WI38 (cell line): ENCODE results near the gene DNM1L.
A peak's percentile ranks its signal among the peaks of the same experiment; 100 is the strongest.

Source experiments
- H3K4me3 ChIP-seq: 2 replicates; pipeline ENCODE4 v1.5.1; 2011; ENCODE audit warnings: low read depth, mild to moderate bottlenecking, control low read depth, low read length
- TF ChIP-seq, protein P1 (sequence below): IDR thresholded peaks from 2 replicates; pipeline ENCODE4 v1.5.1; 2012; ENCODE audit warnings: low read depth, mild to moderate bottlenecking, control low read depth, low read length

Gene DNM1L

GRCh38 chr12:32680787-32681186 is 1.7 kb downstream of the DNM1L start:
- TF ChIP-seq, protein P1, sequence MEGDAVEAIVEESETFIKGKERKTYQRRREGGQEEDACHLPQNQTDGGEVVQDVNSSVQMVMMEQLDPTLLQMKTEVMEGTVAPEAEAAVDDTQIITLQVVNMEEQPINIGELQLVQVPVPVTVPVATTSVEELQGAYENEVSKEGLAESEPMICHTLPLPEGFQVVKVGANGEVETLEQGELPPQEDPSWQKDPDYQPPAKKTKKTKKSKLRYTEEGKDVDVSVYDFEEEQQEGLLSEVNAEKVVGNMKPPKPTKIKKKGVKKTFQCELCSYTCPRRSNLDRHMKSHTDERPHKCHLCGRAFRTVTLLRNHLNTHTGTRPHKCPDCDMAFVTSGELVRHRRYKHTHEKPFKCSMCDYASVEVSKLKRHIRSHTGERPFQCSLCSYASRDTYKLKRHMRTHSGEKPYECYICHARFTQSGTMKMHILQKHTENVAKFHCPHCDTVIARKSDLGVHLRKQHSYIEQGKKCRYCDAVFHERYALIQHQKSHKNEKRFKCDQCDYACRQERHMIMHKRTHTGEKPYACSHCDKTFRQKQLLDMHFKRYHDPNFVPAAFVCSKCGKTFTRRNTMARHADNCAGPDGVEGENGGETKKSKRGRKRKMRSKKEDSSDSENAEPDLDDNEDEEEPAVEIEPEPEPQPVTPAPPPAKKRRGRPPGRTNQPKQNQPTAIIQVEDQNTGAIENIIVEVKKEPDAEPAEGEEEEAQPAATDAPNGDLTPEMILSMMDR, result no peak

GRCh38 chr12:32681272-32681671 is 2.2 kb downstream of the DNM1L start:
- H3K4me3 ChIP-seq, result peak overlapping the region; percentile 80
- TF ChIP-seq, protein P1, result no peak

More at GRCh38 chr12:32680787-32681186, 1.7 kb downstream of the DNM1L start:
- peak overlapping the region; percentile 80 for H3K4me3 ChIP-seq

DNA sequence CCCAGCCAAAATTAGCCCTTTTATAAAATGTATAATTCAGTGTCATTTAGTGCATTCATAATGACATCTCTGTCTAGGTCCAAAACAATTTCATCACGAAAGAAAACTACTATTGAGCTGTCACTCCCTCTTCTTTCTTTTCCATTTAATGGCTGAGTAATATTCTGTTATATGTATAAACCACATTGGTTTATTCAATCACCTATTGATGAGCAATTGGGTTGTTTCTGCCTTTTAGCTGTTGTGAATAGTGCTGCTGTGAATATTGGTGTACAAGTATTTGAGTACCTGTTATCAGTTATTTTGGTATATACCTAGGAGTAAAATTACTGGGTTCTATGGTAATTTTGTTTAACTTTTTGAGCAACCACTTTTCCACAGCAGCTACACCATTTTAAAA is 7.2 kb downstream of the DNM1L start:
- no peak overlapping the region for H3K4me3 ChIP-seq
- TF ChIP-seq, protein P1, result no peak

DNA sequence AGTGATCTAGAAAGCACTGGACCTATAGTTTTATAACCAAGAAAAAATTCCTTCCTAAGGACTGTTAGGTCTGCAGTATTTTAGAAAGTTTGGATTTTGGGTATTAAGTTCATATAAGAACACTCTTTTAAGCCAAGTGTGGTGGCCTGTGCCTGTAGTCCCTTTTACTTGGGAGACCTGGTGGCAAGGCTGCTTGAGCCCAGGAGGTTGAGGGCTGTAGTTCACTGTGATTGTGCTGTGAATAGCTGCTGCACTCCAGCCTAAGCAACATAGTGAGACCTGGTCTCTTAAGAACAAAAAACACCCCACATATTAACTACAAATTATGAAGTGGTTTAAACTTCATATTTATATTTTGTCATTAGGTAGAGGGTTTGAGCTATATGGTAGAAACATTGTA is 9.7 kb downstream of the DNM1L start:
- TF ChIP-seq, protein P1, result no peak

GRCh38 chr12:32690927-32691326 is 11.8 kb downstream of the DNM1L start:
- H3K4me3 ChIP-seq, result no peak overlapping the region
- TF ChIP-seq, protein P1, result no peak

More for the DNA sequence above, 9.7 kb downstream of the DNM1L start:
- no peak overlapping the region for H3K4me3 ChIP-seq

DNA sequence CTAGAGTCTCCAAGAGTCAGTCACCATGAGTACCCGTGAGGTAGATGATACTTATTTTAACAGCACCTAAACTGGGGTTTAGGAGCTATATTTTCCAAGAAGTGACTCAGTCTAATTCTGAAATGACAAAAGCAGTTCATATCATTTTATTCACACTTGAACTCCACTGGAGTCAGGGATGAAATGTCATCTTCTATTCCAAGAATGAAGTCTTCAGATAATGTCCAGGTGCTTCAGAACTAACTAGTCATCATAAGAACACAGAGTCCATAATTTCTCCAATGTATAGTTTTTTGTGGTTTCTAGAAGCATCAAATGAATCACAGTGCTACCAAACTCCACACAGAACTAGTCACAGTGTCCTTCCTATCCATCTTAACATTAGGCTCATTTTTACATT is 13.3 kb downstream of the DNM1L start:
- TF ChIP-seq, protein P1, result no peak
- H3K4me3 ChIP-seq, result no peak overlapping the region

DNA sequence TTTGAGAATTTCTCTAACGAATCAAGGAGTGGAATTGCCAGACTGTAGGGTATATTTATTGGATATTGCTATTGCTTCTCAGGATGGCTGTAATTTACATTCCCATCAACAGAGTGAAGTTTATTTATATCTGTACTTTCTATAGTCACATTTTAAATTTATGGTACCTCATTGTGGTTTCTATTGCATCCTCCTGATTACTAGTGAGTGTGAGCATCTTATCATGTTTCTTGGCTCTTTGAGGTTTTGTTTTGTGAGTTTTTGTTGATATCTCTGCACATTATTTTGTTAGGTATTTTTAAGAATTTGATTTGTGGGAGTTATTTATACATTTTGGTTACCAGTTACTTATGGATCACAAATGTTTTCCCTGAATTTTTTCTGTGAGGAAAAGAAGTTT is 13.9 kb downstream of the DNM1L start:
- TF ChIP-seq, protein P1, result no peak
- no peak overlapping the region for H3K4me3 ChIP-seq
